ENCODE results near the gene BCAP31. TPM values are rescaled to one million over a fixed set of nuclear protein-coding genes. Genes with fewer than 3 reads are reported as not detected.

Gene BCAP31
- total RNA-seq, 1 experiment from 2014 or later: 432 TPM

DNA sequence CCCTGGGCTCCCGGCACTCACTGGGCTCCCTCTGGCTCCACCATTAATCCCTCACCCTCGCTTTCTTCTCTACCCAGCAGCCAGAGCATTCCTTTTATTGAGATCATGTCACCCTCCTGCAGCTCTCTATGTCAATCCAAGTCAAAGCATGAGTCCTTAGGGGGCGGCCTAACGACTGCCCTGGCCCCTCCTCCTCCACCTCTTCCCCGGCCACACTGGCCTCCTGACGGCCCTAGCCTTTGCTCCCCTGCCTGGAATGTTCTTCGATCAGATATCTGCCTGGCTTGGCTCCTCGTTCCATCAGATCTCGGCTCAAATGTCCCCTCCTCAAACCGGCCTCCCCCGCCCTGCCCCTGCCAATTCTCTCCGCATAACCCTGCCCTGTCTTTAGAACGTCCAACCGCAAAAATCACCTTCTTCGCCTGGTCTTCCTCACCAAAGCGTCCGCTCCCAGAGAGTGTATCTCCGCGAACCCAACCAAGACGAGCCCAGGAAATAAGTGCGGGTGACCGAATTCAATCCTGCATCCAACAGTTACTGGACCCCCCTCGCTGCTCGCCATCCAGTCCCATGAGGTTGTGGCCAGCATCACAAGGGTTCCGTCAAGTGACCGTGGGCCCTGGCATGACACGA lies 49.9 kb downstream of the BCAP31 start:
- intact Hi-C loops (cut with micrococcal nuclease; ENCODE audit: unreplicated experiment) (no loop called here), in situ Hi-C loops (cut with HindIII; ENCODE audit: low pct_unique_long_range_greater_than_20kb, low sequenced_read_pairs) (no loop called here)
- TF ChIP-seq, protein P1, sequence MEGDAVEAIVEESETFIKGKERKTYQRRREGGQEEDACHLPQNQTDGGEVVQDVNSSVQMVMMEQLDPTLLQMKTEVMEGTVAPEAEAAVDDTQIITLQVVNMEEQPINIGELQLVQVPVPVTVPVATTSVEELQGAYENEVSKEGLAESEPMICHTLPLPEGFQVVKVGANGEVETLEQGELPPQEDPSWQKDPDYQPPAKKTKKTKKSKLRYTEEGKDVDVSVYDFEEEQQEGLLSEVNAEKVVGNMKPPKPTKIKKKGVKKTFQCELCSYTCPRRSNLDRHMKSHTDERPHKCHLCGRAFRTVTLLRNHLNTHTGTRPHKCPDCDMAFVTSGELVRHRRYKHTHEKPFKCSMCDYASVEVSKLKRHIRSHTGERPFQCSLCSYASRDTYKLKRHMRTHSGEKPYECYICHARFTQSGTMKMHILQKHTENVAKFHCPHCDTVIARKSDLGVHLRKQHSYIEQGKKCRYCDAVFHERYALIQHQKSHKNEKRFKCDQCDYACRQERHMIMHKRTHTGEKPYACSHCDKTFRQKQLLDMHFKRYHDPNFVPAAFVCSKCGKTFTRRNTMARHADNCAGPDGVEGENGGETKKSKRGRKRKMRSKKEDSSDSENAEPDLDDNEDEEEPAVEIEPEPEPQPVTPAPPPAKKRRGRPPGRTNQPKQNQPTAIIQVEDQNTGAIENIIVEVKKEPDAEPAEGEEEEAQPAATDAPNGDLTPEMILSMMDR (IDR thresholded peaks at IDR 0.05): no peak
- TF ChIP-seq POLR2AphosphoS5 (IDR thresholded peaks at IDR 0.05; ENCODE audit: low read depth, low read length) (no peak), SIN3A (IDR thresholded peaks at IDR 0.05; ENCODE audit: borderline replicate concordance, insufficient read depth, low read depth, low read length) (no peak), TCF7L2 (IDR thresholded peaks at IDR 0.05; ENCODE audit: low read depth, low read length) (no peak)
- H3K4me1 ChIP-seq (ENCODE audit: control insufficient read depth, insufficient read depth, low read length): no peaks in the 10 kb centered on the region
- no peak overlapping the region for H3K27ac ChIP-seq (ENCODE audit: low read length)
- H3K27me3 ChIP-seq (ENCODE audit: control insufficient read depth, insufficient read depth, low read length): no peaks in the 10 kb centered on the region
- DNase-seq (ENCODE audit: low read depth, low spot score): no peak
- no peak for ATAC-seq
- POLR2A ChIA-PET: no interaction called here
- CTCF ChIA-PET: no interaction called here
- BruUV-seq (replicated peaks): no TSS peak
- no peaks in the 10 kb centered on the region for H3K9me3 ChIP-seq (ENCODE audit: control insufficient read depth, insufficient read depth, low read depth, low read length)
- no peaks in the 10 kb centered on the region for H3K36me3 ChIP-seq (ENCODE audit: control insufficient read depth, insufficient read depth, low read length)
- no peak overlapping the region for H3K4me3 ChIP-seq (ENCODE audit: low read depth in 2 of 2, low read length in 2 of 2)

GRCh38 chrX:153673428-153674218 lies 50.6 kb downstream of the BCAP31 start, which contains the start of gene PNCK:
TSS of gene PNCK (minus strand) at chrX:153673813. CDS start at chrX:153673076, 737 bp downstream.
- intact Hi-C loops (cut with micrococcal nuclease; ENCODE audit: unreplicated experiment): no loop called here
- POLR2A ChIA-PET: no interaction called here
- no TSS peak for BruUV-seq (replicated peaks)
- no peak within 1 kb of the TSS for H3K27ac ChIP-seq (ENCODE audit: low read length)
- no peaks in the 10 kb centered on the region for H3K27me3 ChIP-seq (ENCODE audit: control insufficient read depth, insufficient read depth, low read length)
- in situ Hi-C loops (cut with HindIII; ENCODE audit: low pct_unique_long_range_greater_than_20kb, low sequenced_read_pairs): no loop called here
- TF ChIP-seq, protein P1 (IDR thresholded peaks at IDR 0.05): no peak
- TF ChIP-seq SIN3A (IDR thresholded peaks at IDR 0.05; ENCODE audit: borderline replicate concordance, insufficient read depth, low read depth, low read length): no peak
- TF ChIP-seq, protein P2, sequence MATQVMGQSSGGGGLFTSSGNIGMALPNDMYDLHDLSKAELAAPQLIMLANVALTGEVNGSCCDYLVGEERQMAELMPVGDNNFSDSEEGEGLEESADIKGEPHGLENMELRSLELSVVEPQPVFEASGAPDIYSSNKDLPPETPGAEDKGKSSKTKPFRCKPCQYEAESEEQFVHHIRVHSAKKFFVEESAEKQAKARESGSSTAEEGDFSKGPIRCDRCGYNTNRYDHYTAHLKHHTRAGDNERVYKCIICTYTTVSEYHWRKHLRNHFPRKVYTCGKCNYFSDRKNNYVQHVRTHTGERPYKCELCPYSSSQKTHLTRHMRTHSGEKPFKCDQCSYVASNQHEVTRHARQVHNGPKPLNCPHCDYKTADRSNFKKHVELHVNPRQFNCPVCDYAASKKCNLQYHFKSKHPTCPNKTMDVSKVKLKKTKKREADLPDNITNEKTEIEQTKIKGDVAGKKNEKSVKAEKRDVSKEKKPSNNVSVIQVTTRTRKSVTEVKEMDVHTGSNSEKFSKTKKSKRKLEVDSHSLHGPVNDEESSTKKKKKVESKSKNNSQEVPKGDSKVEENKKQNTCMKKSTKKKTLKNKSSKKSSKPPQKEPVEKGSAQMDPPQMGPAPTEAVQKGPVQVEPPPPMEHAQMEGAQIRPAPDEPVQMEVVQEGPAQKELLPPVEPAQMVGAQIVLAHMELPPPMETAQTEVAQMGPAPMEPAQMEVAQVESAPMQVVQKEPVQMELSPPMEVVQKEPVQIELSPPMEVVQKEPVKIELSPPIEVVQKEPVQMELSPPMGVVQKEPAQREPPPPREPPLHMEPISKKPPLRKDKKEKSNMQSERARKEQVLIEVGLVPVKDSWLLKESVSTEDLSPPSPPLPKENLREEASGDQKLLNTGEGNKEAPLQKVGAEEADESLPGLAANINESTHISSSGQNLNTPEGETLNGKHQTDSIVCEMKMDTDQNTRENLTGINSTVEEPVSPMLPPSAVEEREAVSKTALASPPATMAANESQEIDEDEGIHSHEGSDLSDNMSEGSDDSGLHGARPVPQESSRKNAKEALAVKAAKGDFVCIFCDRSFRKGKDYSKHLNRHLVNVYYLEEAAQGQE (IDR thresholded peaks at IDR 0.05; ENCODE audit: insufficient read depth in 1 of 2, low read depth in 2 of 2, low read length in 1 of 2): no peak
- TF ChIP-seq TCF7L2 (IDR thresholded peaks at IDR 0.05; ENCODE audit: low read depth, low read length): no peak
- TF ChIP-seq POLR2AphosphoS5 (IDR thresholded peaks at IDR 0.05; ENCODE audit: low read depth, low read length): no peak
- CTCF ChIA-PET: no interaction called here
- no peak within 1 kb of the TSS for H3K4me3 ChIP-seq (ENCODE audit: low read depth in 2 of 2, low read length in 2 of 2)
- no peaks in the 10 kb centered on the region for H3K36me3 ChIP-seq (ENCODE audit: control insufficient read depth, insufficient read depth, low read length)
- ATAC-seq (no peak; the same call in 1 of the 2 replicates), DNase-seq (ENCODE audit: low read depth, low spot score) (no peak)
- no peaks in the 10 kb centered on the region for H3K4me1 ChIP-seq (ENCODE audit: control insufficient read depth, insufficient read depth, low read length)
- no peaks in the 10 kb centered on the region for H3K9me3 ChIP-seq (ENCODE audit: control insufficient read depth, insufficient read depth, low read depth, low read length)

Data from Panc1 (cell line).